HG02623 (cell line): ENCODE data around the gene TMEM115.
"Not testable (repeated sequence)": the region's sequence is repeated elsewhere in the genome, so short reads cannot be mapped to it uniquely, and the experiment has no call there.

ENCODE experiments used
- ATAC-seq: cut with Tn5 transposase; IDR thresholded peaks from one replicate; pipeline ENCODE4 v1.9.1; 2021; ENCODE audit warnings: moderate library complexity; ENCODE audit not compliant: unreplicated experiment

The TMEM115 gene

GRCh38 chr3:50319894-50320625 is 39.3 kb downstream of the TMEM115 start:
- ATAC-seq, result no peak

DNA sequence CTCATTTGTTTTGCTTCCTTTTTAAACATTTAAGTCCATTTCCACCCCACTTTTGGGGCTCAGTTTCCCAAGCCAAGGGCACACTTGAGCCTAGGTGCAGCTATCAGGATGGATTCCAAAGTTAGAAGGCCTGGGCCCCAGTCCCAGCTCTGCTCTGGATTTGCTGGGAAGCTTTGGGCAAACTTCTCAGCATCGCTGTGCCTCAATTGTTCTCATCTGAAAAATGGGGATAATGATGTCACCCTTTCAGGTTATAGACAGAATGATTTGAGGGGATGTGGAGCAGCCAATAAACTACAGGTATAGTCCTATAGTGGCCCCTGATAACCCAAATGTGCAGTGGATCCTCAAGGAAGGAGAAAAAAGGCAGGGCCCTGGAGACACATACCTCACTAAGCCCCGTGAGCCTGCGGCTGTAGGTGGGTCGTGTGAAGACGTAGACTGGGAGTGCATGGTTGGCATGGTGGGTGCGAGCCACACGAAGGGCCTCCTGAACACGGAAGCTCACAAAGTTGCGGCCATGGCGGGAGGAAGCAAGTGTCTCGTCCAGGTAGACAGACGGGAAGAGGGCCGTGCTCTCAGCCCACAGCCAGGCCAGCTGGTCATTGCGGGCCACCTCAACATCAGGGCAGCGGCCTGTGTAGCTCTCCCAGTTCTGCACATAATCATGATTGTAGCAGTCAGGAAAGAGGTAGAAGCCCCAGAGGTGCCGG is 40.0 kb downstream of the TMEM115 start:
- no peak for ATAC-seq

- ATAC-seq, result no peak
Measured at GRCh38 chr3:50318615-50319014, 40.7 kb downstream of the TMEM115 start.

GRCh38 chr3:50318163-50318562 is 41.2 kb downstream of the TMEM115 start:
- ATAC-seq, result no peak

DNA sequence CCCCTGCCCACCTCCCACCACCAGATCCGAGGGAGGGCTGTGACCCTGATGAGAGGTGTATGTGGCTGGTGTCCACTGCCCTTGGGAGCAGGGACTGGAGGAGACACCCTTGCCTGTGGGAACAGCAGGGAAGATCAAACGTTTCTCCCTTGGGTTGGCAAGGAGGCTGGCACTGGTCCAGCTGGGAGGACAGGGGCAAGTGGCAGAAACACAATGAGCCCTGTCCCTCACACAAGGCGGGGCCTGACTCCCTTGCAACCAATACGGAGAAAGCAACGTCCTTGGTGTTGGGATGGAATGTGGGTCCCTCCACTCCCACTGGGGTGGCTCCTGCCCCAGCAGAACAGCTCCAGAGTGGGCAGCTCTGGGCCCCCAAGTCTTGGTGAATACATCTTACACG is 42.0 kb downstream of the TMEM115 start:
- ATAC-seq, result no peak

GRCh38 chr3:50316657-50317242 is 42.6 kb downstream of the TMEM115 start:
- ATAC-seq, result no peak

GRCh38 chr3:50314816-50315215 is 44.5 kb downstream of the TMEM115 start:
- ATAC-seq, result no peak

DNA sequence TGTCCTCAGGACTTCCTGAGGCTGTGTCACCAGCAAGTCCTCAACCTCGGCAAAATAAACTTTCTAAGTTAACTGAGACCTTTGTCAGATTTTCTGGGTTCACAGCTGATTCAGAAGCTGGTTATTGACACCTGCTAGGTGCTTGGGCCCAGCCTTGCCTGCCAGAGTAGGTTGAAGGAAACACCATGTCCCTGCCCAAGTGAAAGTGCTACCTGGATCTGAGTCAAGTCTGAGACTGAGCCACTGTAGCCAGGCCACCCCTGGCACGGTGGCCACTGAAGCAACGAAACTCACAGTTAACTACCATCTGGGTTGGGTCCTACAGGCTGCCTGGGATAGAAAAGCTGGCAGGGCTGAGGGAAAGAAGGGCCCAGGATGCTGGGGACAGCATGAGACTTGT is 45.0 kb downstream of the TMEM115 start:
- no peak for ATAC-seq

DNA sequence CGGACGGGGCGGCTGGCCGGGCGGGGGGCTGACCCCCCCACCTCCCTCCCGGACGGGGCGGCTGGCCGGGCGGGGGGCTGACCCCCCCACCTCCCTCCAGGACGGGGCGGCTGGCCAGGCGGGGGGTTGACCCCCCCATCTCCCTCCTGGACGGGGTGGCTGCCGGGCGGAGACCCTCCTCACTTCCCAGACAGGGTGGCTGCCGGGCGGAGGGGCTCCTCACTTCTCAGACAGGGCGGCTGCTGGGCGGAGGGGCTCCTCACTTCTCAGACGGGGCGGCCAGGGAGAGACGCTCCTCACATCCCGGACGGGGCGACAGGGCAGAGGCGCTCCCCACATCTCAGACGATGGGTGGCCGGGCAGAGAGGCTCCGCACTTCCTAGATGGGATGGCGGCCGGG is 47.3 kb downstream of the TMEM115 start:
- ATAC-seq, result not testable (repeated sequence)
